Renal cortex interstitium (tissue), 11 donors: ENCODE data around the gene TSC1. TPM values are rescaled to one million over a fixed set of nuclear protein-coding genes. Genes with fewer than 3 reads are reported as not detected.

Source experiments
- DNase-seq, 11 donors: peaks; one replicate each; pipeline ENCODE4 v3.0.0-alpha.2; 2013; ENCODE audit warnings: low read depth in 9 of 11, low spot score in 4 of 11; ENCODE audit errors: extremely low read depth in 1 of 11
- polyA plus RNA-seq, 3 donors: library from polyadenylated mRNA; unstranded; fragments of 120-200 nt; gene quantifications; one replicate each; pipeline ENCODE4 v1.2.1, GENCODE V29; 2013; ENCODE audit not compliant: insufficient read length in 3 of 3

The TSC1 gene
- polyA plus RNA-seq, 3 donors, result 41.7 to 65.4 (median 45.4) TPM

GRCh38 chr9:132946631-132947295 lies 2.3 kb upstream of the TSC1 start:
- no peak for DNase-seq

DNA sequence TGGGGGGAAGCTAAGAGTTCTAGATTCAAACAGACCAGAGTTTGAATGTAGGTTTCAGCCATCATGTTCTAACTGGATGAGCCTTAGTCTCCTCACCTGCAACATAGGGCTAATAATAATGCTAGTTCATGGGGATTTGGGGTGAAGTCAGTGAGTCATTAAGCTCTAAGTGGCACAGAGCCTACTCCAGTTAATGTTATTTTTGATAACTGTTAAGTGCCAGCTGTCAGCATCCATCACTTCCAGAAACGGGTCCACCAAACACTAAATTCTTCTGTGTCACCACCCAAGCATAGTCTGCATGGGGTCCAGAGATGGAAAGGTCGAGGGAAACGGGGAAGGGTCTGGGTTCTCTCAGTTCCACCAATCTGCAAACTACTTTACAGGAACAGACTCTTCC lies 1.8 kb upstream of the TSC1 start:
- no peak for DNase-seq

- DNase-seq, result peak in 1 of 11 donors; percentile 9
Observed at GRCh38 chr9:132945186-132946130, 1.0 kb upstream of the TSC1 start.

- DNase-seq, result no peak
Observed at GRCh38 chr9:132943651-132944293, 644 bp downstream of the TSC1 start.

DNA sequence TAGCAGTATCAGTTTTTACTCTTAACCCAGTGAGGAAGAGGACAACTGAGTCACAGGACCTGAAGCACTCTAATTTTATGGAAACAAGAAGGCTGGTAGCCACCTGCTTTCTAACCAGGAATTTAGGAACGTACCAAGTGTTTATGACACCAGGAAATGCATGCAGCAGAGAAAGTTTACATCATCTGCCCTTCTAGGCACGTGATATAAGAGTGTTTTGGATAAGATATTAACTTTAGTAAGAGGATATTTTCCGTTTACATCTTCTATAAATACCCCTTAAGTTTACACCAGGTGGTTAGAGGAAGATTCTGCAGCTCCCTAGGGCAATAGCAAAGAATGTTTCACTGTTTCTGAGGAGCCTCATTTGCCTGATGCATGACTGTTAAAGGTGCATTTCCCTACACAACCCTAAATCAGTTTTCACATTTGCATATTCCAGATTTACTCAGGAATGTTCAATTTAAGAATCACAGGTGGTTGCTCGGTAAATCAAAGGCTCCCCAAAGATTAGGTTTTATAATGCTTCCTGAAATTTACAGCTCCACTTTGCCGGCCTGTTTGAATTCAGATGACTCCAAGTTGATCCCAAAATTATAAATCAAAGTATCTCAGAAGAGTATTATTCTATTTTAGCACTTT lies 1.8 kb downstream of the TSC1 start:
- DNase-seq, result no peak

DNA sequence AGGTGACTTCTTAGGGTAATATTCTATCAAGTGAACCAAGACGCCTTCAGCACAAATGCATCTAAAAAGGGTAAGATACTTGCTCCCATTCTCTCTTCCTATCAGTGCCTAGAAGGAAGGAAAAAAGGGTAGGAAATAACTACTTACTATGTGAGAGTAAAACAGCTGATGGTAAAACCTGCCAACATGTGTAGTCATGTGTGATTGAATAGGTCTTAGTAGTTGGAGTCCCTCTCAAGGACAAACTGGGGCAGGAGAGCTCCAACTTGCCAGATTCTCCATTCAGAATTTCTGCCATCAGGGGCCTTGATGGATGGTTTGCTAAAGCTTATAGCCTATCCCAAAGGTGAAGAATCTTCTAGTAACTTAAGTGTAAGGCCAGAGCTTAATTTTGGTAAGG lies 5.2 kb downstream of the TSC1 start:
- DNase-seq, result no peak

- DNase-seq, result no peak
Observed at GRCh38 chr9:132937463-132937901, 6.9 kb downstream of the TSC1 start.

DNA sequence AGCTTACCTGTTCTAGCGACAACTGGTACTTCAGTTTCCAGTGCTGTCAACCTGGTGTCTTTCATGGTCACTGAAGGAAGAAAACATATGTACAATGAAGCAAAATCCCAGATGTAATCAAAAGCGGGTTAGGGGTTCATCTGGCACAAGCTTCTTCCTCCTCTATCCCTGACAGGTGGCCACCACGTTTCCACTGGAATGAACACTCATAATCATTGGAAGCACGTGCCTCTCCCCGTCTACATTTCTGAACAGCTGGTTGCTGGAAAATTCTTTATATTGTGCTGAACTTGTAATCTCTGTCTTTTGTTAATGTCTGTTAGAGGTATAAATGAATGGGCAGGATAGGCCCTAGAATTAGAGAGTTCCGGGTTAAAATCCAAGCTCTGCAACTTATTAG lies 9.4 kb downstream of the TSC1 start:
- DNase-seq, result no peak

DNA sequence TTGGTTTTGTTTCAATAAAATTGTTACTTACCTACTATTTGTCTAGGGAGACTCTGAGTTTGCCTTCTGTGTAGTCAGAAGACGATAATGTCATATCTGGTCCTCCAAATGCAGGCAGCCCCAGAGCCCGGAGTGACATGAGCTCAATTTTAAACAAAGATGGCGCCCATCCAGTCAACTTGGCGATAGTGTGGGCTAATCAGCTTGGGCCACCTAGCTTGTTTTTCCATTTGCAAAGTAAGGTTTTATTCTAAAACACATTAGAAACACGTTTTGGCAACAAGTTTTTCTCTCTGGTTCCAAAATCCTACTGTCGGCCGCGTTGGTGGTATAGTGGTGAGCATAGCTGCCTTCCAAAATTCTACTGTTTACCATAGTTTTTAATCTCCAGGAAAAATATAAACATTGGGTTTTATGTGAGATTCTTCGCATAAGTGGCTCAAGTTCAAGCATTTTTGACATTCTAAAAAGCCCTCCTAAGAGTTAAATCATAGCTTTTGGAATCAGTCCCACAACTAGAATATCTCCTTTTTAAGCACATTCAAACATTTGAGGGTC lies 13.2 kb downstream of the TSC1 start:
- no peak for DNase-seq

GRCh38 chr9:132927704-132928103 lies 16.7 kb downstream of the TSC1 start:
- DNase-seq, result no peak

DNA sequence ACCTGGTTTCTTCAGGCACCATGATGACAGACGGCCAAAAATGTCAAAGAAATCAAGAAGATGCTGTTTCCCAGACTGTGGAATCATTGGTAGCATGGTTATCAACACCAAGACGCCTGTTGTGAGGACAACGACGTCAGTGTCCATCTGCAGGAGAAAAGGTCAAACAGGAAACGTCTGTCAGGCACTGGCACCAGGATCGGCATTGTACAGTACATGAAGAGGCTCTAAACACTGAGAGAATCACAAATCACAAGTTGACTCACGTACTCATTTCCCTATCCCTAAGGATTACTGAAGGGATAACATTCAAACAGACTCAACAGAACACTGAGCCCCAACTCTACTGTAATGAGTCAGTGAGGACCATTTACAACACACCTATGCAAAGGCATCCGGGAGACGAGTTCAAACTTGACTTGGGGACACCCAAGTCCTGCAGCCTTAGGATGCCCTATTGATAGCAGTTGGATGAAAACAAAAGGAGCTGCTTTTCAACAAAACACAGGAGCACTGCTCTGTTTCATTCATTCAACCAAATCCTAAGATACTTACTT lies 21.0 kb downstream of the TSC1 start:
- no peak for DNase-seq

DNA sequence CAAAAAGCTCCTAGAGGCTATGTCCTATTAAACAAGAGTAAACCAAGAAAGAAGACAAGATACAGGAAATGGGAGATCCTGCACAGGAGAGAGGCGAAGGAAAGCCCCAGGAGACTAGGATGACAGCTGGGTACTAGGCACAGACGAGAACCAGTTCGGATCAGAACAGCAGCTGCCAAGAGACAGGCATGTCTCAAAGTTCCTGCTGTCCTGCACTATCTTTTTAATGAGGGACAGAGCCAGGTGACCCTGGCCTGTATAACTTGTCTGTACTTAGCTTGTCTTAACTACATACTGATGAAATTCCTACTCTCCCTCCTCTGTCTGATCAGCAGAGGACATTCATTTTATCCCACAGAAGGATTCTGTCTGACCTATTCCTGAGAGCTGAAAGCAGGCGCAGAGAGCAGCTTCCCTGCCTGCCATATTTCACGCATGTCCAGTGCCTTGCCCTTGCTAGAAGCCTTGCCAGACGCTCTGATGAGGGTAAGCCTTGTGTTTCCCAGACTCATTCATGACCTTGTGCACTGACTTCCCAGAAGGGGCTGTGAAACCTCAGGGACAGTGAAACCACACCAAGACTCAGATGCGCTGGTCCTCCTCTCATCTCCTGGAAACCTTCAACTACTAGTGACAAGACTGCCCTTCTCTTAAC lies 24.7 kb downstream of the TSC1 start:
- DNase-seq, result no peak

- no peak for DNase-seq
Observed at GRCh38 chr9:132914924-132915323, 29.5 kb downstream of the TSC1 start.

- no peak for DNase-seq
Observed at GRCh38 chr9:132912131-132912530, 32.3 kb downstream of the TSC1 start.

DNA sequence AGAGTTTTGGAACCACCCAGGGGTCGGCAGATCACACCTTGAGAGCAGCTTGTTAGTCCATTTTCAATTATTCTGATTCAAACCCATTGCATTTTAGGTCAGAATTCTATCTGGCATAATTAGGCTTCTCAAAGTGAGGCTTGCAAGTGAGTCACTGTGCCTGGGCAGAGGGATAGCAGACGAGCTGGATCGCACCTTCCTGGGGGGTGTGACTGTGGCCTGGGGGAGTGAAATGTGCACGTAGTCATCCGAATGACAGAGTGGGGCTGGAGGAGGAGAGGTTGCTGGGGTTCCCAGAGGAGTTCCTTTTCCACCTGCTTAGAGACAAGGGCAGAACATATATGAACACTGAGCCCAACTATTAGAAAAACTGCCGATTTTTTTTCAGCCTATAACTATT lies 34.0 kb downstream of the TSC1 start:
- DNase-seq, result no peak

GRCh38 chr9:132909311-132909710 lies 35.1 kb downstream of the TSC1 start:
- DNase-seq, result no peak

DNA sequence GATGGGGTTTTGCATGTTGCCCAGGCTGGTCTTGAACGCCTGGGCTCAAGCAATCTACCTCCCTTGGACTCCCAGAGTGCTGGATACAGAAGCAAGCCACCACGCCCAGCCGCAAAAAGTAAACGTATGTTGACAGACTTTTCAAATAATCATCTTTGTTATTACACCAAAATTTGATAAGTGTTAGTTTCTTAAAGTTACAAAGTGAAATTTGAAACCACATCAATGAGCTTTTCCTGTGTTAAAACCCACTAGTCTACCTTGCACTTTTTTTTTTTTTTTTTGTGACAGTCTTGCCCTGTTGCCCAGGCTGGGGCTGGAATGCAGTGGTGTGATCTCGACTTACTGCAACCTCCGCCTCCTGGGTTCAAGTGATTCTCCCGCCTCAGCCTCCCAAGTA lies 35.8 kb downstream of the TSC1 start:
- no peak for DNase-seq

DNA sequence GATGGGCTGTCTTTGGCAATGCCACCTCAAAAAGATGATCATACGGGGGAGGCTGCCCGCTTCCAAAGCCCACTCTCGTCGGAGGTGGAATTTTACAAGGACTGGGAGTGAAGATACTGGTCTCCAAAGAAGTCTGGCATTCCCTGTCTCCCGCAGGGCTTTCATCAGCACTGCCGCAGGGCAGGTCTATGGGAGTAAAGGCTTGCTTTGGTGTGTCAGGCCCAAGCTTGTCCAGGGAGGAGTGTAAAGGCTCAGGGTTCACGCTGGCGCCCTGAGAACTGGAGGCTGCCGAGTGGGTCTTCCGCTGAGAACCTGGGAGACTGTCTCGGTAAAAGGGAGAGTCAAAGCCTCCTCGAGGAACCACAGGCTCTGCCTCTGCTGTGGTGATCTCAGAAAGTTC lies 38.7 kb downstream of the TSC1 start:
- DNase-seq, result no peak
